HEK293 (cell line): ENCODE measurements around the gene TCHHL1.

ENCODE experiments used
- FEZF1 ChIP-seq: fragments of 450-650 bp; formaldehyde crosslinking; IDR thresholded peaks from 2 replicates; pipeline ENCODE4 v1.5.1; 2016; ENCODE audit warnings: missing biosample characterization, missing genetic modification characterization
- SCRT1 ChIP-seq: fragments of 450-650 bp; formaldehyde crosslinking; IDR thresholded peaks from 2 replicates; pipeline ENCODE4 v1.5.1; 2016; ENCODE audit warnings: missing biosample characterization, missing genetic modification characterization, borderline replicate concordance
- ZBTB44 ChIP-seq: fragments of 450-650 bp; IDR thresholded peaks from 2 replicates; pipeline ENCODE4 v1.5.1; 2018; ENCODE audit warnings: missing biosample characterization, mild to moderate bottlenecking, missing genetic modification characterization
- ZBTB7A ChIP-seq: fragments of 450-650 bp; formaldehyde crosslinking; IDR thresholded peaks from 2 replicates; pipeline ENCODE4 v1.5.1; 2016; ENCODE audit warnings: low read depth, missing biosample characterization, missing genetic modification characterization
- ZFP69B ChIP-seq: fragments of 450-650 bp; formaldehyde crosslinking; IDR thresholded peaks from 2 replicates; pipeline ENCODE4 v1.5.1; 2016; ENCODE audit warnings: missing biosample characterization, missing genetic modification characterization
- ZNF121 ChIP-seq: fragments of 450-650 bp; formaldehyde crosslinking; IDR thresholded peaks from 2 replicates; pipeline ENCODE4 v1.5.1; 2016; ENCODE audit warnings: missing biosample characterization, missing genetic modification characterization
- ZNF138 ChIP-seq: fragments of 450-650 bp; formaldehyde crosslinking; IDR thresholded peaks from 2 replicates; pipeline ENCODE4 v1.5.1; 2016; ENCODE audit warnings: missing biosample characterization, missing genetic modification characterization, borderline replicate concordance
- ZNF157 ChIP-seq: fragments of 450-650 bp; formaldehyde crosslinking; IDR thresholded peaks from 2 replicates; pipeline ENCODE4 v1.5.1; 2016; ENCODE audit warnings: missing biosample characterization, missing genetic modification characterization
- ZNF16 ChIP-seq: fragments of 450-650 bp; formaldehyde crosslinking; IDR thresholded peaks from 2 replicates; pipeline ENCODE4 v1.5.1; 2016; ENCODE audit warnings: low read depth, missing biosample characterization, missing genetic modification characterization
- ZNF2 ChIP-seq: fragments of 450-650 bp; formaldehyde crosslinking; IDR thresholded peaks from 2 replicates; pipeline ENCODE4 v1.5.1; 2016; ENCODE audit warnings: missing biosample characterization, missing genetic modification characterization
- ZNF26 ChIP-seq: fragments of 450-650 bp; formaldehyde crosslinking; IDR thresholded peaks from 2 replicates; pipeline ENCODE4 v1.5.1; 2016; ENCODE audit warnings: missing biosample characterization, missing genetic modification characterization
- ZNF266 ChIP-seq: fragments of 450-650 bp; formaldehyde crosslinking; IDR thresholded peaks from 2 replicates; pipeline ENCODE4 v1.5.1; 2016; ENCODE audit warnings: missing biosample characterization, missing genetic modification characterization, low read depth
- ZNF335 ChIP-seq: fragments of 450-650 bp; formaldehyde crosslinking; conservative IDR thresholded peaks from 2 replicates; pipeline ENCODE4 v1.5.1; 2016; ENCODE audit warnings: missing biosample characterization, missing genetic modification characterization
- ZNF354C ChIP-seq: fragments of 450-650 bp; formaldehyde crosslinking; IDR thresholded peaks from 2 replicates; pipeline ENCODE4 v1.5.1; 2016; ENCODE audit warnings: missing biosample characterization, missing genetic modification characterization, low read depth, borderline replicate concordance
- ZNF449 ChIP-seq: fragments of 450-650 bp; formaldehyde crosslinking; IDR thresholded peaks from 2 replicates; pipeline ENCODE4 v1.5.1; 2017; ENCODE audit warnings: missing biosample characterization, mild to moderate bottlenecking, missing genetic modification characterization, moderate library complexity
- ZNF48 ChIP-seq: fragments of 450-650 bp; formaldehyde crosslinking; IDR thresholded peaks from 2 replicates; pipeline ENCODE4 v1.5.1; 2016; ENCODE audit warnings: missing biosample characterization, missing genetic modification characterization
- ZNF530 ChIP-seq: fragments of 450-650 bp; formaldehyde crosslinking; IDR thresholded peaks from 2 replicates; pipeline ENCODE4 v1.5.1; 2016; ENCODE audit warnings: low read depth, missing biosample characterization, missing genetic modification characterization
- ZNF560 ChIP-seq: fragments of 450-650 bp; formaldehyde crosslinking; IDR thresholded peaks from 2 replicates; pipeline ENCODE4 v1.5.1; 2017; ENCODE audit warnings: missing biosample characterization, missing genetic modification characterization, borderline replicate concordance
- ZNF585B ChIP-seq: fragments of 450-650 bp; formaldehyde crosslinking; IDR thresholded peaks from 2 replicates; pipeline ENCODE4 v1.5.1; 2016; ENCODE audit warnings: missing biosample characterization, missing genetic modification characterization
- ZNF624 ChIP-seq: fragments of 450-650 bp; formaldehyde crosslinking; IDR thresholded peaks from 2 replicates; pipeline ENCODE4 v1.5.1; 2017; ENCODE audit warnings: missing biosample characterization, missing genetic modification characterization
- ZNF654 ChIP-seq: fragments of 450-650 bp; formaldehyde crosslinking; IDR thresholded peaks from 2 replicates; pipeline ENCODE4 v1.5.1; 2016; ENCODE audit warnings: low read depth, missing biosample characterization, missing genetic modification characterization
- ZNF670 ChIP-seq: fragments of 450-650 bp; formaldehyde crosslinking; IDR thresholded peaks from 2 replicates; pipeline ENCODE4 v1.5.1; 2016; ENCODE audit warnings: missing biosample characterization, missing genetic modification characterization, low read depth
- ZNF704 ChIP-seq: fragments of 450-650 bp; formaldehyde crosslinking; IDR thresholded peaks from 2 replicates; pipeline ENCODE4 v1.5.1; 2016; ENCODE audit warnings: missing biosample characterization, missing genetic modification characterization
- ZNF776 ChIP-seq: fragments of 450-650 bp; formaldehyde crosslinking; IDR thresholded peaks from 2 replicates; pipeline ENCODE4 v1.5.0; 2017; ENCODE audit warnings: missing biosample characterization, missing genetic modification characterization, borderline replicate concordance
- ZNF830 ChIP-seq: fragments of 450-650 bp; IDR thresholded peaks from 2 replicates; pipeline ENCODE4 v1.5.0; 2018; ENCODE audit warnings: missing biosample characterization, missing genetic modification characterization, low read depth, mild to moderate bottlenecking, moderate library complexity
- ZNF843 ChIP-seq: fragments of 450-650 bp; formaldehyde crosslinking; IDR thresholded peaks from 2 replicates; pipeline ENCODE4 v1.5.1; 2016; ENCODE audit warnings: missing biosample characterization, missing genetic modification characterization
- TF ChIP-seq, protein P1 (sequence below): fragments of 450-650 bp; formaldehyde crosslinking; IDR thresholded peaks from 2 replicates; pipeline ENCODE4 v1.5.1; 2016; ENCODE audit warnings: missing biosample characterization, missing genetic modification characterization, borderline replicate concordance

TCHHL1 gene

GRCh38 chr1:152034654-152035538, 54.0 kb downstream of the TCHHL1 start (continued):
- TF ChIP-seq, protein P1, sequence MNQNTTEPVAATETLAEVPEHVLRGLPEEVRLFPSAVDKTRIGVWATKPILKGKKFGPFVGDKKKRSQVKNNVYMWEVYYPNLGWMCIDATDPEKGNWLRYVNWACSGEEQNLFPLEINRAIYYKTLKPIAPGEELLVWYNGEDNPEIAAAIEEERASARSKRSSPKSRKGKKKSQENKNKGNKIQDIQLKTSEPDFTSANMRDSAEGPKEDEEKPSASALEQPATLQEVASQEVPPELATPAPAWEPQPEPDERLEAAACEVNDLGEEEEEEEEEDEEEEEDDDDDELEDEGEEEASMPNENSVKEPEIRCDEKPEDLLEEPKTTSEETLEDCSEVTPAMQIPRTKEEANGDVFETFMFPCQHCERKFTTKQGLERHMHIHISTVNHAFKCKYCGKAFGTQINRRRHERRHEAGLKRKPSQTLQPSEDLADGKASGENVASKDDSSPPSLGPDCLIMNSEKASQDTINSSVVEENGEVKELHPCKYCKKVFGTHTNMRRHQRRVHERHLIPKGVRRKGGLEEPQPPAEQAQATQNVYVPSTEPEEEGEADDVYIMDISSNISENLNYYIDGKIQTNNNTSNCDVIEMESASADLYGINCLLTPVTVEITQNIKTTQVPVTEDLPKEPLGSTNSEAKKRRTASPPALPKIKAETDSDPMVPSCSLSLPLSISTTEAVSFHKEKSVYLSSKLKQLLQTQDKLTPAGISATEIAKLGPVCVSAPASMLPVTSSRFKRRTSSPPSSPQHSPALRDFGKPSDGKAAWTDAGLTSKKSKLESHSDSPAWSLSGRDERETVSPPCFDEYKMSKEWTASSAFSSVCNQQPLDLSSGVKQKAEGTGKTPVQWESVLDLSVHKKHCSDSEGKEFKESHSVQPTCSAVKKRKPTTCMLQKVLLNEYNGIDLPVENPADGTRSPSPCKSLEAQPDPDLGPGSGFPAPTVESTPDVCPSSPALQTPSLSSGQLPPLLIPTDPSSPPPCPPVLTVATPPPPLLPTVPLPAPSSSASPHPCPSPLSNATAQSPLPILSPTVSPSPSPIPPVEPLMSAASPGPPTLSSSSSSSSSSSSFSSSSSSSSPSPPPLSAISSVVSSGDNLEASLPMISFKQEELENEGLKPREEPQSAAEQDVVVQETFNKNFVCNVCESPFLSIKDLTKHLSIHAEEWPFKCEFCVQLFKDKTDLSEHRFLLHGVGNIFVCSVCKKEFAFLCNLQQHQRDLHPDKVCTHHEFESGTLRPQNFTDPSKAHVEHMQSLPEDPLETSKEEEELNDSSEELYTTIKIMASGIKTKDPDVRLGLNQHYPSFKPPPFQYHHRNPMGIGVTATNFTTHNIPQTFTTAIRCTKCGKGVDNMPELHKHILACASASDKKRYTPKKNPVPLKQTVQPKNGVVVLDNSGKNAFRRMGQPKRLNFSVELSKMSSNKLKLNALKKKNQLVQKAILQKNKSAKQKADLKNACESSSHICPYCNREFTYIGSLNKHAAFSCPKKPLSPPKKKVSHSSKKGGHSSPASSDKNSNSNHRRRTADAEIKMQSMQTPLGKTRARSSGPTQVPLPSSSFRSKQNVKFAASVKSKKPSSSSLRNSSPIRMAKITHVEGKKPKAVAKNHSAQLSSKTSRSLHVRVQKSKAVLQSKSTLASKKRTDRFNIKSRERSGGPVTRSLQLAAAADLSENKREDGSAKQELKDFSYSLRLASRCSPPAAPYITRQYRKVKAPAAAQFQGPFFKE (tag by site-specific recombination), result no peak
- TF ChIP-seq ZNF670 (tag by site-specific recombination), result no peak
- TF ChIP-seq ZNF530 (tag by site-specific recombination), result no peak
- TF ChIP-seq ZNF585B (tag by site-specific recombination), result no peak
- no peak for TF ChIP-seq ZNF560
- TF ChIP-seq ZNF624, result no peak
- peak; percentile 52; the same call in 1 of the 2 replicates for TF ChIP-seq ZNF2 (tag by site-specific recombination)
- TF ChIP-seq ZNF121 (tag by site-specific recombination), result no peak
- no peak for TF ChIP-seq ZNF157 (tag by site-specific recombination)
- peak; percentile 52; the same call in 1 of the 2 replicates for TF ChIP-seq ZNF449
- TF ChIP-seq ZNF704, result no peak
- no peak for TF ChIP-seq ZNF354C (tag by site-specific recombination)
- no peak for TF ChIP-seq ZNF16
- no peak for TF ChIP-seq ZNF48 (tag by site-specific recombination)
- TF ChIP-seq ZNF26 (tag by site-specific recombination), result no peak
- TF ChIP-seq ZBTB44 (tag by site-specific recombination), result peak; percentile 49; the same call in 1 of the 2 replicates
- TF ChIP-seq ZNF335 (tag by site-specific recombination), result peak; percentile 71
- TF ChIP-seq ZBTB7A (tag by site-specific recombination), result no peak
- no peak for TF ChIP-seq ZNF776 (tag by site-specific recombination)
- no peak for TF ChIP-seq SCRT1 (tag by site-specific recombination)
- TF ChIP-seq ZFP69B (tag by site-specific recombination), result 0 out of 2 replicates have a peak, but pooled peaks have one; percentile 29
- TF ChIP-seq ZNF654 (tag by site-specific recombination), result peak; percentile 43; the same call in 1 of the 2 replicates
- no peak for TF ChIP-seq ZNF830
- TF ChIP-seq ZNF138 (tag by site-specific recombination), result no peak
- TF ChIP-seq ZNF266, result no peak
- no peak for TF ChIP-seq ZNF843 (tag by site-specific recombination)
- no peak for TF ChIP-seq FEZF1 (tag by site-specific recombination)
